CD4-positive, alpha-beta T cell (primary cell): ENCODE data around the gene SCUBE1. TPM values are rescaled to one million over a fixed set of nuclear protein-coding genes. Genes with fewer than 3 reads are reported as not detected.

Experiments used
- ATAC-seq: fragments of 200-7000 bp; cut with Tn5 transposase; one replicate; pipeline ENCODE4 v1.10.0; 2022; ENCODE audit warnings: mild to moderate bottlenecking; ENCODE audit not compliant: poor library complexity
- CTCF ChIA-PET: fragments of 350-600 bp; sonication (Branson Sonifier 250); formaldehyde crosslinking; loops from one replicate; lab custom pipeline; 2021; ENCODE audit warnings: antibody characterized with exemption, inconsistent platforms; lab: Charles Lee
- POLR2A ChIA-PET: fragments of 350-600 bp; sonication (Branson Sonifier 250); formaldehyde crosslinking; loops from one replicate; lab custom pipeline; 2021; ENCODE audit warnings: antibody characterized with exemption, inconsistent platforms; lab: Charles Lee
- DNase-seq, 14 experiments: peaks; one replicate each; pipeline ENCODE4 v3.0.0-alpha.2; 2013 to 2020; ENCODE audit warnings: mixed read lengths in 2 of 14
- H3K27ac ChIP-seq, 2 donors: one replicate each; pipeline versions ENCODE4 v1.5.1 to v1.7.0; 2013; ENCODE audit warnings: low read length in 2 of 2, low read depth in 1 of 2, mild to moderate bottlenecking in 1 of 2
- H3K27me3 ChIP-seq, 2 experiments: 1 replicate in 1 of 2; 2 replicates in 1 of 2; pipeline versions ENCODE4 v1.6.1 to v1.7.0; 2013; ENCODE audit warnings: low read length in 2 of 2, control low read depth in 1 of 2, mild to moderate bottlenecking in 1 of 2, moderate library complexity in 1 of 2; ENCODE audit not compliant: insufficient read depth in 2 of 2, control insufficient read depth in 1 of 2
- H3K36me3 ChIP-seq: one replicate; pipeline ENCODE4 v1.6.1; 2013; ENCODE audit warnings: low read length, control low read depth; ENCODE audit not compliant: insufficient read depth
- H3K4me1 ChIP-seq: one replicate; pipeline ENCODE4 v1.6.1; 2013; ENCODE audit warnings: low read length, control low read depth; ENCODE audit not compliant: insufficient read depth
- H3K4me3 ChIP-seq: one replicate; pipeline ENCODE4 v1.5.1; 2013; ENCODE audit warnings: mild to moderate bottlenecking, low read length, moderate library complexity
- H3K9me3 ChIP-seq, 2 experiments: 1 replicate in 1 of 2; 2 replicates in 1 of 2; pipeline versions ENCODE4 v1.6.1 to v1.7.0; 2013; ENCODE audit warnings: low read length in 2 of 2, mild to moderate bottlenecking in 2 of 2, control low read depth in 1 of 2, moderate library complexity in 1 of 2; ENCODE audit not compliant: control insufficient read depth in 1 of 2, insufficient read depth in 1 of 2
- H3K27ac Mint-ChIP-seq: one replicate; pipeline ENCODE4 v1.8.0; 2020; ENCODE audit warnings: mixed read lengths
- H3K27me3 Mint-ChIP-seq: one replicate; pipeline ENCODE4 v1.8.0; 2021; ENCODE audit warnings: mixed read lengths
- H3K36me3 Mint-ChIP-seq: one replicate; pipeline ENCODE4 v1.8.0; 2021; ENCODE audit warnings: low read depth, mixed read lengths
- H3K4me1 Mint-ChIP-seq: one replicate; pipeline ENCODE4 v1.8.0; 2021; ENCODE audit warnings: low read depth, mixed read lengths
- H3K4me3 Mint-ChIP-seq: one replicate; pipeline ENCODE4 v1.8.0; 2020; ENCODE audit warnings: mild to moderate bottlenecking, mixed read lengths
- H3K9me3 Mint-ChIP-seq: one replicate; pipeline ENCODE4 v1.8.0; 2020; ENCODE audit warnings: mixed read lengths
- CTCF ChIP-seq: fragments of 200-600 bp; IDR thresholded peaks from one replicate; pipeline ENCODE4 v1.8.0; 2022; ENCODE audit warnings: antibody characterized with exemption, mild to moderate bottlenecking
- intact Hi-C, 2 experiments: fragments of 100-400 bp; cut with DNase I in 1 of 2; cut with micrococcal nuclease in 1 of 2; formaldehyde crosslinking; loops; one replicate each; pipeline versions ENCODE4 v1.15.1 to v1.9.0; 2023 to 2025; cut with DNase I, micrococcal nuclease
- total RNA-seq, 174 experiments: library from RNA in 2 of 174; stranded (reverse) in 2 of 174; gene quantifications; one replicate each; pipeline ENCODE4 v1.2.3 and lab custom pipeline; 2021 to 2026

Gene SCUBE1
- total RNA-seq, 2 experiments from 2014 or later, result not detected

GRCh38 chr22:43338766-43339345, 4.3 kb downstream of the SCUBE1 start:
- Histone ChIP-seq H3K9me3 (peaks cover 0 to 9% of the 10 kb centered on the region in 2 experiments), H3K4me3 (no peak overlapping the region), H3K27ac (no peak overlapping the region), H3K27me3 (peaks cover 19 to 29% of the 10 kb centered on the region in 2 experiments), H3K4me1 (peaks cover 10% of the 10 kb centered on the region), H3K36me3 (no peaks in the 10 kb centered on the region)
- Mint-ChIP-seq H3K36me3 (no peaks in the 10 kb centered on the region), H3K27me3 (peaks cover 27% of the 10 kb centered on the region), H3K4me1 (peaks cover 7% of the 10 kb centered on the region), H3K27ac (no peak overlapping the region), H3K4me3 (no peak overlapping the region), H3K9me3 (no peaks in the 10 kb centered on the region)
- ChIA-PET CTCF (no interaction called here), POLR2A (no interaction called here)
- ATAC-seq, result no peak
- DNase-seq, result no peak
- no peak for TF ChIP-seq CTCF
- intact Hi-C loops, result no loop called here

GRCh38 chr22:43337946-43338345, 5.2 kb downstream of the SCUBE1 start:
- ATAC-seq, result no peak
- Histone ChIP-seq H3K4me3 (no peak overlapping the region), H3K36me3 (no peaks in the 10 kb centered on the region), H3K9me3 (peaks cover 0 to 5% of the 10 kb centered on the region in 2 experiments), H3K4me1 (peaks cover 6% of the 10 kb centered on the region), H3K27ac (no peak overlapping the region), H3K27me3 (peaks cover 19 to 26% of the 10 kb centered on the region in 2 experiments)
- Mint-ChIP-seq H3K4me1 (peaks cover 7% of the 10 kb centered on the region), H3K9me3 (no peaks in the 10 kb centered on the region), H3K27me3 (peaks cover 27% of the 10 kb centered on the region), H3K27ac (no peak overlapping the region), H3K36me3 (no peaks in the 10 kb centered on the region), H3K4me3 (no peak overlapping the region)
- ChIA-PET POLR2A (no interaction called here), CTCF (interaction anchor here (0.9 kb wide), 1 partner anchor 9 kb away, joined by 3 read pairs; no protein-coding TSS in a partner anchor)
- intact Hi-C loops, result no loop called here
- TF ChIP-seq CTCF, result no peak
- no peak for DNase-seq

- Histone ChIP-seq H3K27ac (no peak overlapping the region), H3K4me3 (no peak overlapping the region), H3K27me3 (peaks cover 19 to 24% of the 10 kb centered on the region in 2 experiments), H3K4me1 (peaks cover 3% of the 10 kb centered on the region), H3K9me3 (peaks cover 0 to 5% of the 10 kb centered on the region in 2 experiments), H3K36me3 (no peaks in the 10 kb centered on the region)
- DNase-seq, result no peak
- no peaks in the 10 kb centered on the region for H3K9me3 Mint-ChIP-seq
- intact Hi-C loops, result no loop called here
- H3K4me3 Mint-ChIP-seq, result no peak overlapping the region
- POLR2A ChIA-PET, result no interaction called here
- CTCF ChIA-PET, result interaction anchor here (0.9 kb wide), 1 partner anchor 9 kb away, joined by 3 read pairs; no protein-coding TSS in a partner anchor
- no peak for ATAC-seq
- no peaks in the 10 kb centered on the region for H3K36me3 Mint-ChIP-seq
- TF ChIP-seq CTCF, result no peak
- H3K27ac Mint-ChIP-seq, result no peak overlapping the region
- H3K27me3 Mint-ChIP-seq, result peaks cover 25% of the 10 kb centered on the region
- H3K4me1 Mint-ChIP-seq, result peaks cover 7% of the 10 kb centered on the region
Measured at GRCh38 chr22:43337385-43337784, 5.8 kb downstream of the SCUBE1 start.
